A673 (cell line): ENCODE data around the gene HELZ2. TPM values are rescaled to one million over a fixed set of nuclear protein-coding genes. Genes with fewer than 3 reads are reported as not detected.

Experiments
- BruUV-seq: library from RNA; stranded (reverse); fragments of 400-500 nt; replicated peaks from 2 replicates; lab custom pipeline; 2021; lab: Mats Ljungman, UMichigan
- CTCF ChIA-PET: fragments of 300-600 bp; sonication (Branson Sonifier 250); formaldehyde crosslinking; loops from one replicate; lab custom pipeline; 2022; ENCODE audit warnings: antibody characterized with exemption; lab: Charles Lee
- POLR2A ChIA-PET: fragments of 300-600 bp; sonication (Branson Sonifier 250); formaldehyde crosslinking; loops from one replicate; lab custom pipeline; 2022; ENCODE audit warnings: antibody characterized with exemption; ENCODE audit not compliant: low non-redundant PET; lab: Charles Lee
- DNase-seq: peaks from one replicate; pipeline ENCODE4 v3.0.0-alpha.2; 2015; ENCODE audit warnings: low spot score
- H3K27ac ChIP-seq: fragments of 200-600 bp; sonication (generic); 2 replicates; pipeline ENCODE4 v1.5.1; 2016; ENCODE audit warnings: mixed run types, low read depth, mild to moderate bottlenecking, mixed read lengths, antibody characterized with exemption, low read length; ENCODE audit not compliant: poor library complexity, severe bottlenecking
- H3K27me3 ChIP-seq: fragments of 200-600 bp; sonication (generic); replicated peaks from 2 replicates; pipeline ENCODE4 v1.6.1; 2017; ENCODE audit warnings: mixed run types, low read depth, mild to moderate bottlenecking, mixed read lengths, antibody characterized with exemption, low read length; ENCODE audit not compliant: insufficient read depth, poor library complexity
- H3K36me3 ChIP-seq: fragments of 200-600 bp; sonication (generic); 2 replicates; pipeline ENCODE4 v1.6.1; 2016; ENCODE audit warnings: mixed run types, mild to moderate bottlenecking, mixed read lengths, antibody characterized with exemption, low read length; ENCODE audit not compliant: insufficient read depth, poor library complexity, severe bottlenecking
- H3K4me1 ChIP-seq: fragments of 200-600 bp; sonication (generic); 2 replicates; pipeline ENCODE4 v1.6.1; 2017; ENCODE audit warnings: mixed run types, mild to moderate bottlenecking, mixed read lengths, antibody characterized with exemption, low read length; ENCODE audit not compliant: insufficient read depth, poor library complexity, severe bottlenecking
- H3K4me3 ChIP-seq: fragments of 200-600 bp; sonication (generic); 2 replicates; pipeline ENCODE4 v1.5.1; 2016; ENCODE audit warnings: low read depth, mixed run types, mild to moderate bottlenecking, mixed read lengths, low read length; ENCODE audit not compliant: poor library complexity, severe bottlenecking
- H3K9me3 ChIP-seq: fragments of 200-600 bp; sonication (generic); 2 replicates; pipeline ENCODE4 v1.6.1; 2016; ENCODE audit warnings: mixed run types, low read depth, mild to moderate bottlenecking, mixed read lengths, antibody characterized with exemption, low read length; ENCODE audit not compliant: poor library complexity, severe bottlenecking
- CTCF ChIP-seq: fragments of 300-800, 200-600 bp; sonication (generic); conservative IDR thresholded peaks from 2 replicates; pipeline ENCODE4 v1.5.1; 2017; ENCODE audit warnings: low read depth, mild to moderate bottlenecking, antibody characterized with exemption, low read length, moderate library complexity, mixed read lengths
- EZH2 ChIP-seq: fragments of 200-600 bp; sonication (generic); IDR thresholded peaks from 2 replicates; pipeline ENCODE4 v1.6.1; 2017; ENCODE audit warnings: borderline replicate concordance, low read depth, mild to moderate bottlenecking, mixed read lengths, antibody characterized with exemption, low read length; ENCODE audit not compliant: poor library complexity, severe bottlenecking
- intact Hi-C: fragments of 100-400 bp; cut with micrococcal nuclease; formaldehyde crosslinking; loops from one replicate; pipeline ENCODE4 v1.10.0; 2022; ENCODE audit not compliant: unreplicated experiment
- total RNA-seq: library from RNA; stranded (reverse); gene quantifications from 2 replicates; pipeline ENCODE4 v1.2.3, GENCODE V29; 2021

HELZ2 gene
- total RNA-seq, 1 experiment from 2014 or later = 21.0 TPM

GRCh38 chr20:63567136-63567385 lies 7.0 kb downstream of the HELZ2 start:
- H3K27me3 ChIP-seq = no peaks in the 10 kb centered on the region
- DNase-seq = no peak
- H3K36me3 ChIP-seq = no peaks in the 10 kb centered on the region
- no peaks in the 10 kb centered on the region for H3K9me3 ChIP-seq
- H3K4me3 ChIP-seq = no peak overlapping the region
- no peaks in the 10 kb centered on the region for H3K4me1 ChIP-seq
- intact Hi-C loops = no loop called here
- TF ChIP-seq EZH2 = no peak
- TF ChIP-seq CTCF = no peak
- ChIA-PET POLR2A (no interaction called here), CTCF (no interaction called here)
- no peak overlapping the region for H3K27ac ChIP-seq
- BruUV-seq = no TSS peak

DNA sequence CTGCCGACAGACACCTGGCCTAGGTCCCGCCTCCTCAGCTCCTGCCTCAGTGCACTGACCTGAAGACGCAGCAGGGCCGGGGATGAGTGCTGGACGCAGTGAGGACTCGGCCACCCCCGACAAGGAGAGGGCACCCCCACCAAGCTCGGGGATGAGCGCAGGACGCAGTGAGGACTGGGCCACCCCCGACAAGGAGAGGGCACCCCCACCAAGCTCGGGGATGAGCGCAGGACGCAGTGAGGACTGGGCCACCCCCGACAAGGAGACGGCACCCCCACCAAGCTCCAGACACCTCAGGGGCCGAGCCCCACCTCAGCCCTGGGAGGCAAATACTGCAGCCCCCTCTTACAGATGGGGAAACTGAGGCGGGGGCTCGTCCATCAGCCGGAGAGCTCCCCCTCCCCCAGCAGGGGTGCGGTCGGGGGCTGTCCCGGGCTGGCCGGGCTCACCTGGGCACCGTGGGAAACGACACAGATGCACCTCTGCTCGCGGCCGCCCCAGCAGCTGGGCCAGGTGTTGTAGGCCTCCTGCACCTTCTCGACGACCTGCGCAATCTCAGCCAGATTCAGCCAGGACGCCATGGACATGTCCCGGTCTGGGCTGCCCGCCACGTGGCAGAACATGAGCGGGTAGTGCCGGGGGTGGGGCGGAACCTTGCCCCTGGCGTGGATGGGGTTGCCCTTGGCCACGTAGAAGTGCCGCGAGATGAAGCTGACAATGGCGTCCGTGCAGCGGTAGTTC lies 7.5 kb downstream of the HELZ2 start:
- H3K4me3 ChIP-seq = no peak overlapping the region
- ChIA-PET CTCF (interaction anchor here (0.6 kb wide), 1 partner anchor 44 kb away, joined by 8 read pairs; no protein-coding TSS in a partner anchor), POLR2A (interaction anchor here (0.6 kb wide), 1 partner anchor 44 kb away, joined by 3 read pairs; no protein-coding TSS in a partner anchor)
- DNase-seq = no peak
- H3K36me3 ChIP-seq = no peaks in the 10 kb centered on the region
- H3K4me1 ChIP-seq = no peaks in the 10 kb centered on the region
- BruUV-seq = no TSS peak
- intact Hi-C loops = no loop called here
- TF ChIP-seq EZH2 (no peak), CTCF (no peak)
- no peaks in the 10 kb centered on the region for H3K9me3 ChIP-seq
- no peaks in the 10 kb centered on the region for H3K27me3 ChIP-seq
- H3K27ac ChIP-seq = no peak overlapping the region

DNA sequence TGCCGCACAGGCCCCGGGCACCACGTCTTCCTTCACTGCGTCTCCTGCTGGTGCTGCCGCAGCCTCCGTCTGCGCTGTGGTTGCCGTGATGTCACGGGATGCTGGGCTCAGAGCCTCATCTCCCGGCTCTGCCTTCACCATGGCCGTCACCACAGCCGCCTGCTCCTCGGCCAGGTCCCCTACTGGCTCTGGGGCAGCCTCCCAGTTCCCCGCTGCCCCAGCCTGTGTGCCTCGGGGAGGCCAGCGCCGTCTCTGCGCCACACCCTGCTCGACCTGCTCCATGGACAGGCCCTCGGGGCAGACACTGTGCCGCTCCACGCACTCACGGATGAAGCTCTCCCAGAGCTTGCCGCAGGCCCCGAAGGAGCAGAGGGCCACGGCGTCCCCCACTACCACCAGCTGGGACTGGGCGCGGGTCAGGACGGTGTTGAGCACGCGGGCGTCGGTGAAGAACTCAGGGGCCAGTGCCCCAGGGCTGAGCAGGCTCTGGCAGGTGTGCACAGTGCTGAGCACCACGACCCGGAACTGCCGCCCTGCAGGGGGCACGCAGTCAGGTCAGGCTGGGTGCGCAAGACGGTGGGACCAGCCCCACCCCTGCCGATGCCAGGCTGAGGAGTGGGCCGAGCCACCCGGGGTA lies 8.2 kb downstream of the HELZ2 start:
- CTCF ChIA-PET = no interaction called here

More for the DNA sequence above, 8.2 kb downstream of the HELZ2 start:
- no peaks in the 10 kb centered on the region for H3K27me3 ChIP-seq
- BruUV-seq = no TSS peak
- no peak overlapping the region for H3K4me3 ChIP-seq
- POLR2A ChIA-PET = interaction anchor here (0.5 to 0.6 kb wide), 2 partner anchors 34 to 44 kb away, joined by 3 read pairs; no protein-coding TSS in a partner anchor
- intact Hi-C loops = no loop called here
- no peak for TF ChIP-seq EZH2
- TF ChIP-seq CTCF = no peak
- no peak overlapping the region for H3K27ac ChIP-seq
- no peaks in the 10 kb centered on the region for H3K36me3 ChIP-seq
- no peak for DNase-seq
- H3K9me3 ChIP-seq = no peaks in the 10 kb centered on the region
- no peaks in the 10 kb centered on the region for H3K4me1 ChIP-seq
